Parathyroid adenoma (tissue), 2 donors: ENCODE results near the gene C8A.
A peak's percentile ranks its signal among the peaks of the same experiment; 100 is the strongest.

ENCODE experiments used
- H2AFZ ChIP-seq: fragments of 300-600 bp; sonication (generic); one replicate; pipeline ENCODE4 v1.7.0; 2017; ENCODE audit warnings: antibody characterized with exemption, mild to moderate bottlenecking
- H3K27ac ChIP-seq: fragments of 300-600 bp; sonication (generic); one replicate; pipeline ENCODE4 v1.7.0; 2017
- H3K27me3 ChIP-seq: fragments of 300-600 bp; sonication (generic); one replicate; pipeline ENCODE4 v1.7.0; 2017; ENCODE audit warnings: low read length; ENCODE audit not compliant: control insufficient read depth, insufficient read depth
- H3K36me3 ChIP-seq: fragments of 300-600 bp; sonication (generic); one replicate; pipeline ENCODE4 v1.7.0; 2017; ENCODE audit warnings: low read length; ENCODE audit not compliant: control insufficient read depth, insufficient read depth
- H3K4me1 ChIP-seq: fragments of 300-600 bp; sonication (generic); one replicate; pipeline ENCODE4 v1.7.0; 2017; ENCODE audit warnings: control low read depth
- H3K4me2 ChIP-seq: fragments of 300-600 bp; sonication (generic); one replicate; pipeline ENCODE4 v1.7.0; 2017; ENCODE audit warnings: low read length
- H3K4me3 ChIP-seq: fragments of 300-600 bp; sonication (generic); one replicate; pipeline ENCODE4 v1.7.0; 2017; ENCODE audit warnings: low read depth, low read length
- H3K79me2 ChIP-seq: fragments of 300-600 bp; sonication (generic); one replicate; pipeline ENCODE4 v1.7.0; 2017; ENCODE audit warnings: control low read depth
- H3K9ac ChIP-seq: fragments of 300-600 bp; sonication (generic); one replicate; pipeline ENCODE4 v1.7.0; 2017; ENCODE audit warnings: mild to moderate bottlenecking
- H3K9me3 ChIP-seq: fragments of 300-600 bp; sonication (generic); one replicate; pipeline ENCODE4 v1.7.0; 2017; ENCODE audit warnings: low read length; ENCODE audit not compliant: control insufficient read depth
- TF ChIP-seq, protein P1 (sequence below): fragments of 300-600 bp; sonication (generic); IDR thresholded peaks from one replicate; pipeline ENCODE4 v1.7.0; 2017; ENCODE audit warnings: antibody characterized with exemption, mild to moderate bottlenecking
- donor health status: primary hyperparathyroidism.

Gene C8A

DNA sequence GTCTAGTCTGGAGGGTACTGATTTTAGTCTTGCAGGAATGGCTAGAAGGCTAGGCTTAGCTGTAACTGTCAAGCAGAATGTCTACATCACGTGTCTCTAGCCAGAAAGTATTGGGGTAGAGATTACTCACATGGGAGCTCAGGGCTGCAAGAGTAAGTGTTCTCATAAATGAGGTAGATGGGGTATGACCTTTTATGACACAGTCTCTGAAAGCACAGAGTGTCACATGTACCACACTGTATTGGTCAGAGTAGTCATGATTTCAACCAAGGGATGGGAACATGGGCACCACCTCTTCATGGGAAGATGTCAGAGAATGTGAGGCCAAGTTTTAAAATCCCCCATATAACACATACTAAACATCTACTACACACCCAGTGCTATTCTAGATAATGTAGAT lies 38.3 kb upstream of the C8A start:
- Histone ChIP-seq H3K9ac (no peak overlapping the region), H3K27ac (no peak overlapping the region), H3K79me2 (no peaks in the 10 kb centered on the region), H3K4me3 (no peak overlapping the region), H3K27me3 (no peaks in the 10 kb centered on the region), H3K4me1 (no peaks in the 10 kb centered on the region), H3K9me3 (no peaks in the 10 kb centered on the region), H3K4me2 (no peak overlapping the region), H3K36me3 (no peaks in the 10 kb centered on the region), H2AFZ (no peak overlapping the region)
- TF ChIP-seq, protein P1, sequence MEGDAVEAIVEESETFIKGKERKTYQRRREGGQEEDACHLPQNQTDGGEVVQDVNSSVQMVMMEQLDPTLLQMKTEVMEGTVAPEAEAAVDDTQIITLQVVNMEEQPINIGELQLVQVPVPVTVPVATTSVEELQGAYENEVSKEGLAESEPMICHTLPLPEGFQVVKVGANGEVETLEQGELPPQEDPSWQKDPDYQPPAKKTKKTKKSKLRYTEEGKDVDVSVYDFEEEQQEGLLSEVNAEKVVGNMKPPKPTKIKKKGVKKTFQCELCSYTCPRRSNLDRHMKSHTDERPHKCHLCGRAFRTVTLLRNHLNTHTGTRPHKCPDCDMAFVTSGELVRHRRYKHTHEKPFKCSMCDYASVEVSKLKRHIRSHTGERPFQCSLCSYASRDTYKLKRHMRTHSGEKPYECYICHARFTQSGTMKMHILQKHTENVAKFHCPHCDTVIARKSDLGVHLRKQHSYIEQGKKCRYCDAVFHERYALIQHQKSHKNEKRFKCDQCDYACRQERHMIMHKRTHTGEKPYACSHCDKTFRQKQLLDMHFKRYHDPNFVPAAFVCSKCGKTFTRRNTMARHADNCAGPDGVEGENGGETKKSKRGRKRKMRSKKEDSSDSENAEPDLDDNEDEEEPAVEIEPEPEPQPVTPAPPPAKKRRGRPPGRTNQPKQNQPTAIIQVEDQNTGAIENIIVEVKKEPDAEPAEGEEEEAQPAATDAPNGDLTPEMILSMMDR, result no peak

DNA sequence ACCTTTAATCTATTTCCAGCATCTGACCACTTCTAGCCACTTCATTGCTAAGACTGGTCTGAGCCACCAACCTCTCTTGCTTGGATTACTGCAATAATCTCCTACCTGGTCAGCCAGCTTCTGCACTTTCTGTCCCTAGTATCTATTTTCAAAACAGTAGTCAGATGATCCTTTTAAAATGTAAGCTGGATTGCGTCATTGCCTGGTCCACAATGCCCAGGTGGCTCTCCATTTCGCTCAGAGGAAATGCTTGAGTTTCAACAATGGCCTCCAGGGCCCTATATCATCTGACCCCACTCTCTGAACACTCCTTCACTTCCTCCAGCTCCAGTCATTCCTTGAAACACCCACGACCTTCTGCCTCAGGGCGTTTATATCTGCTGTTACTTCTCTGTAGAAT lies 37.7 kb upstream of the C8A start:
- H3K4me3 ChIP-seq, result peak overlapping the region; percentile 8
- no peaks in the 10 kb centered on the region for H3K9me3 ChIP-seq
- peak overlapping the region; percentile 27 for H3K4me2 ChIP-seq
- no peaks in the 10 kb centered on the region for H3K36me3 ChIP-seq
- TF ChIP-seq, protein P1, result no peak
- no peak overlapping the region for H3K9ac ChIP-seq
- no peak overlapping the region for H3K27ac ChIP-seq
- no peaks in the 10 kb centered on the region for H3K4me1 ChIP-seq
- H3K79me2 ChIP-seq, result no peaks in the 10 kb centered on the region
- H3K27me3 ChIP-seq, result no peaks in the 10 kb centered on the region
- H2AFZ ChIP-seq, result no peak overlapping the region

DNA sequence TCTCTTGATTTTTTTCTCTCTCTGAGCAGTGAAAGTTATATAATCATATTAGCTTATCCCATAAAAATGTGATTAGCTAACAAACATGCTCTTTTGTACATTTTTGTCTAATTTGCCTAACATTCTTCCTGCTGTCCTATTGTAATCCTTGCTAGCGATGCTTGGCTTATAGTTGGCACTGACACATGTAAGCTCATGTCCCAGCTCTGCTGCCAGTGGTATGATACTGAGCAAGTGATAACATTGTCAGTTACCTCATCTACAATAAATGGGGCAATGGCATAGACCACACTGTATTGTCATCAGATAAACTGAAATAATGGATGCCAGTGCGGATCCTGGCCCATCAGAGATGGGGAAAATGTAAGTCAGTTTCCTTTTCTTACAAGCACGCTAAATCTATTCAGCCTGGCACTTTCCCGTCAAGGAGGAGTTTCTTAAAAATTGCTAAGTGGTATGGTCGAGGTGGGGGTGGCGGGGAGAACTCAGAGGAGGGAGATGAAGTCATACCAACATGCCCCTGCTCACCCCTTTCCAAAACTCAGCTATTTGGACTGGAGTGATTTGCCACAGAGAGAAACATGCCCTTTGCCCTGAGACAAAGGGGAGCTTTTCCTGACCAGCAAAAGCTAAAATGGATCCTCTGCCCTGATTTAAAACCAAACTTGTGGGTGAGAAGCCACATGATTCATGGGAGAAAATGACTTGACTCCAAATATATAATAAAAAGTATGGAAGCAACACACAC lies 36.7 kb upstream of the C8A start:
- Histone ChIP-seq H3K4me2 (peak overlapping the region; percentile 76), H3K27ac (no peak overlapping the region), H3K36me3 (no peaks in the 10 kb centered on the region), H3K9ac (no peak overlapping the region), H3K27me3 (no peaks in the 10 kb centered on the region), H3K4me3 (peak overlapping the region; percentile 61), H3K79me2 (no peaks in the 10 kb centered on the region), H2AFZ (no peak overlapping the region), H3K4me1 (no peaks in the 10 kb centered on the region), H3K9me3 (no peaks in the 10 kb centered on the region)
- TF ChIP-seq, protein P1, result no peak

DNA sequence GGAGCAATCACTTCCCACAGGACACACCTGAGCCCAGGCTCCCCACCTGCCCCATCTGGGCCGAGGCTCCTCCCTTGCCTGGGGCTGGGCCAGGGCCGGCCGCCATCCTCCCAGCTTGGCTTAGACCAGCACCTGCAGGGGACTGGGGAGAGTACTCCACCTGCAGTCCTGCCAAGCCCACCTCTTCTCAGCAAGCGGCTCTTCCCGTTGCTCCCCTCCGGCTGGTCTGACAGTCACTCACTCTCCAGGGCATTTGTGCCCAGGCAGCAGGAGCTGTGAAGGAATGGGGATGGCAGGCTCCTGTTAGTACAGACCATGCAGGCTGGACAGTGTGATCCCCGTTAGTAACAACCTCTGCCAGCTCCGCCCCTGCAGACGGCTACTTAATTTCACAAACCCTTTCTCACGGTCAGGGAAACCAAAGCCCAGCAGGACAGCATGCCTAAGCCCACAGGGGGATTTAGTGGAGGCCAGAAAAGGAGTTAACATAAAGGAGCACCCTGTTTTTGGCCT lies 35.2 kb upstream of the C8A start, which contains the start of gene FYB2:
TSS of gene FYB2 (minus strand) at position 18 of the 513 bp plus-strand sequence. CDS start 114 bp downstream, outside the sequence.
- H3K36me3 ChIP-seq, result no peaks in the 10 kb centered on the region
- TF ChIP-seq, protein P1, result no peak
- no peak within 1 kb of the TSS for H3K27ac ChIP-seq
- no peaks in the 10 kb centered on the region for H3K4me1 ChIP-seq
- no peak within 1 kb of the TSS for H2AFZ ChIP-seq
- H3K9me3 ChIP-seq, result no peaks in the 10 kb centered on the region
- no peaks in the 10 kb centered on the region for H3K27me3 ChIP-seq
- H3K9ac ChIP-seq, result no peak within 1 kb of the TSS
- peak within 1 kb of the TSS; percentile 76 for H3K4me2 ChIP-seq
- peak within 1 kb of the TSS; percentile 61 for H3K4me3 ChIP-seq
- H3K79me2 ChIP-seq, result no peaks in the 10 kb centered on the region
